GM12878 (cell line): ENCODE measurements around the gene SLC2A1.

Experiments
- CEBPB ChIP-seq, 2 experiments: fragments of 150-350 bp in 1 of 2; IDR thresholded peaks; 2 replicates each; pipeline ENCODE4 v1.6.1; 2012 to 2014; ENCODE audit warnings: low read depth in 2 of 2, low read length in 2 of 2, borderline replicate concordance in 1 of 2, inconsistent platforms in 1 of 2
- CTCF ChIP-seq, 3 experiments: IDR thresholded peaks in 2 of 3; conservative IDR thresholded peaks in 1 of 3; 2 replicates each; pipeline ENCODE4 v1.5.1; 2011; ENCODE audit warnings: low read depth in 3 of 3, low read length in 3 of 3, mild to moderate bottlenecking in 3 of 3, control low read depth in 2 of 3, moderate library complexity in 2 of 3, inconsistent platforms in 1 of 3, mixed read lengths in 1 of 3; ENCODE audit not compliant: control insufficient read depth in 2 of 3, insufficient read depth in 1 of 3; ENCODE audit errors: extremely low read depth in 1 of 3
- EP300 ChIP-seq, 2 experiments: fragments of 150-350 bp in 1 of 2; IDR thresholded peaks; 2 replicates each; pipeline ENCODE4 v1.6.1; 2011 to 2012; ENCODE audit warnings: low read depth in 2 of 2, low read length in 2 of 2, borderline replicate concordance in 1 of 2, improper control_type of control experiment in 1 of 2, inconsistent platforms in 1 of 2; ENCODE audit not compliant: control insufficient read depth in 1 of 2
- GABPA ChIP-seq: IDR thresholded peaks from 2 replicates; pipeline ENCODE4 v1.6.1; 2014; ENCODE audit warnings: antibody characterized with exemption, low read depth, mild to moderate bottlenecking, inconsistent platforms
- RCOR1 ChIP-seq: conservative IDR thresholded peaks from 2 replicates; pipeline ENCODE4 v1.6.1; 2012; ENCODE audit warnings: low read depth, low read length, improper control_type of control experiment
- RUNX3 ChIP-seq: IDR thresholded peaks from 2 replicates; pipeline ENCODE4 v1.6.1; 2012; ENCODE audit warnings: low read length, inconsistent platforms
- ZBTB33 ChIP-seq: fragments of 450-650 bp; IDR thresholded peaks from 2 replicates; pipeline ENCODE4 v1.6.1; 2017; ENCODE audit warnings: mild to moderate bottlenecking

GRCh38 chr1:43007377-43008114 lies 48.9 kb upstream of the SLC2A1 start:
- TF ChIP-seq GABPA (no peak), EP300 (IDR thresholded peaks at IDR 0.05; ENCODE audit: borderline replicate concordance in 1 of 2, control insufficient read depth in 1 of 2, low read depth in 2 of 2, low read length in 2 of 2) (no peak), CEBPB (IDR thresholded peaks at IDR 0.05; ENCODE audit: borderline replicate concordance in 1 of 2, low read depth in 2 of 2, low read length in 2 of 2) (no peak), RUNX3 (no peak), CTCF (IDR thresholded peaks at IDR 0.05 in 2 of 3, conservative IDR thresholded peaks at IDR 0.05 in 1 of 3; ENCODE audit: control insufficient read depth in 2 of 3, extremely low read depth in 1 of 3, insufficient read depth in 1 of 3, low read depth in 3 of 3, low read length in 3 of 3) (no peak), RCOR1 (no peak), ZBTB33 (no peak)
